HEK293 (cell line): Measurements from ENCODE around the gene TNFRSF6B.

ENCODE experiments used
- CTCF ChIA-PET: fragments of 350-600 bp; formaldehyde crosslinking; extraction: SDS; loops from one replicate; lab custom pipeline; 2021; ENCODE audit warnings: antibody characterized with exemption; lab: Yijun Ruan, JAX
- POLR2A ChIA-PET: fragments of 300-600 bp; formaldehyde crosslinking; extraction: SDS; loops from one replicate; lab custom pipeline; 2020; ENCODE audit warnings: antibody characterized with exemption, inconsistent platforms; lab: Yijun Ruan, JAX
- H3K27ac ChIP-seq: fragments of 200-500 bp; sonication (Bioruptor generic); 2 replicates; pipeline ENCODE4 v1.5.1; 2014; ENCODE audit warnings: low read depth, low read length, control low read depth, inconsistent platforms; ENCODE audit errors: extremely low read depth
- H3K36me3 ChIP-seq, 2 experiments: fragments of 200-500 bp in 1 of 2; sonication (Bioruptor generic) in 1 of 2; 1 replicate in 1 of 2; 2 replicates in 1 of 2; pipeline ENCODE4 v1.5.1; 2014 to 2017; ENCODE audit warnings: inconsistent platforms in 2 of 2, low read length in 2 of 2; ENCODE audit not compliant: control insufficient read depth in 2 of 2, insufficient read depth in 1 of 2
- H3K4me1 ChIP-seq: fragments of 200-500 bp; sonication (Bioruptor generic); 2 replicates; pipeline ENCODE4 v1.5.1; 2014; ENCODE audit warnings: mild to moderate bottlenecking, low read length, inconsistent platforms; ENCODE audit not compliant: control insufficient read depth, insufficient read depth
- H3K4me3 ChIP-seq: 2 replicates; pipeline ENCODE4 v1.5.1; 2011; ENCODE audit warnings: low read depth, mild to moderate bottlenecking, control low read depth, low read length, moderate library complexity
- H3K9me3 ChIP-seq: fragments of 200-500 bp; sonication (Bioruptor generic); 2 replicates; pipeline ENCODE4 v1.5.1; 2014; ENCODE audit warnings: low read depth, low read length, inconsistent platforms; ENCODE audit not compliant: control insufficient read depth, insufficient read depth
- GLI2 ChIP-seq: fragments of 450-650 bp; formaldehyde crosslinking; IDR thresholded peaks from 2 replicates; pipeline ENCODE4; 2017; ENCODE audit warnings: missing biosample characterization, missing genetic modification characterization, low read depth, borderline replicate concordance
- GLIS2 ChIP-seq: fragments of 450-650 bp; formaldehyde crosslinking; IDR thresholded peaks from 2 replicates; pipeline ENCODE4 v1.5.1; 2016; ENCODE audit warnings: missing biosample characterization, missing genetic modification characterization
- MZF1 ChIP-seq: fragments of 450-650 bp; formaldehyde crosslinking; IDR thresholded peaks from 2 replicates; pipeline ENCODE4 v1.5.1; 2017; ENCODE audit warnings: missing biosample characterization, missing genetic modification characterization, borderline replicate concordance
- REPIN1 ChIP-seq: fragments of 450-650 bp; formaldehyde crosslinking; IDR thresholded peaks from 2 replicates; pipeline ENCODE4 v1.5.1; 2017; ENCODE audit warnings: missing biosample characterization, missing genetic modification characterization, low read depth
- SALL2 ChIP-seq: fragments of 450-650 bp; formaldehyde crosslinking; IDR thresholded peaks from 2 replicates; pipeline ENCODE4 v1.5.0; 2017; ENCODE audit warnings: missing biosample characterization, mild to moderate bottlenecking, missing genetic modification characterization, borderline replicate concordance
- SETDB1 ChIP-seq: IDR thresholded peaks from one replicate; pipeline ENCODE4 v1.6.1; 2017; ENCODE audit warnings: mild to moderate bottlenecking, low read length, moderate library complexity, mixed read lengths; ENCODE audit not compliant: insufficient read length
- YY1 ChIP-seq: fragments of 450-650 bp; formaldehyde crosslinking; IDR thresholded peaks from 2 replicates; pipeline ENCODE4 v1.5.1; 2018; ENCODE audit warnings: missing biosample characterization, missing genetic modification characterization
- ZBTB7A ChIP-seq: fragments of 450-650 bp; formaldehyde crosslinking; IDR thresholded peaks from 2 replicates; pipeline ENCODE4 v1.5.1; 2016; ENCODE audit warnings: low read depth, missing biosample characterization, missing genetic modification characterization
- ZFP41 ChIP-seq: fragments of 450-650 bp; formaldehyde crosslinking; IDR thresholded peaks from 2 replicates; pipeline ENCODE4 v1.5.1; 2016; ENCODE audit warnings: missing biosample characterization, missing genetic modification characterization, borderline replicate concordance
- ZNF157 ChIP-seq: fragments of 450-650 bp; formaldehyde crosslinking; IDR thresholded peaks from 2 replicates; pipeline ENCODE4 v1.5.1; 2016; ENCODE audit warnings: missing biosample characterization, missing genetic modification characterization
- ZNF239 ChIP-seq: fragments of 450-650 bp; formaldehyde crosslinking; IDR thresholded peaks from 2 replicates; pipeline ENCODE4 v1.5.1; 2016; ENCODE audit warnings: missing biosample characterization, missing genetic modification characterization
- ZNF354C ChIP-seq: fragments of 450-650 bp; formaldehyde crosslinking; IDR thresholded peaks from 2 replicates; pipeline ENCODE4 v1.5.1; 2016; ENCODE audit warnings: missing biosample characterization, missing genetic modification characterization, low read depth, borderline replicate concordance
- ZNF530 ChIP-seq: fragments of 450-650 bp; formaldehyde crosslinking; IDR thresholded peaks from 2 replicates; pipeline ENCODE4 v1.5.1; 2016; ENCODE audit warnings: low read depth, missing biosample characterization, missing genetic modification characterization
- ZNF549 ChIP-seq: fragments of 450-650 bp; IDR thresholded peaks from 2 replicates; pipeline ENCODE4 v1.5.1; 2018; ENCODE audit warnings: missing biosample characterization, missing genetic modification characterization, mild to moderate bottlenecking, inconsistent platforms, moderate library complexity
- ZNF610 ChIP-seq: fragments of 450-650 bp; formaldehyde crosslinking; IDR thresholded peaks from 2 replicates; pipeline ENCODE4 v1.5.1; 2016; ENCODE audit warnings: missing biosample characterization, missing genetic modification characterization, borderline replicate concordance
- ZNF701 ChIP-seq: fragments of 450-650 bp; formaldehyde crosslinking; IDR thresholded peaks from 2 replicates; pipeline ENCODE4 v1.5.1; 2016; ENCODE audit warnings: missing biosample characterization, missing genetic modification characterization
- ZNF777 ChIP-seq: fragments of 450-650 bp; formaldehyde crosslinking; IDR thresholded peaks from 2 replicates; pipeline ENCODE4 v1.5.1; 2017; ENCODE audit warnings: missing biosample characterization, missing genetic modification characterization, borderline replicate concordance
- ZNF792 ChIP-seq: fragments of 450-650 bp; formaldehyde crosslinking; IDR thresholded peaks from 2 replicates; pipeline ENCODE4 v1.5.1; 2016; ENCODE audit warnings: missing biosample characterization, missing genetic modification characterization
- ZXDB ChIP-seq: fragments of 450-650 bp; formaldehyde crosslinking; IDR thresholded peaks from 2 replicates; pipeline ENCODE4 v1.5.1; 2016; ENCODE audit warnings: missing biosample characterization, missing genetic modification characterization
- TF ChIP-seq, protein P1 (sequence below): fragments of 450-650 bp; formaldehyde crosslinking; IDR thresholded peaks from 2 replicates; pipeline ENCODE4 v1.5.1; 2016; ENCODE audit warnings: missing biosample characterization, missing genetic modification characterization
- TF ChIP-seq, protein P2 (sequence below): fragments of 450-650 bp; formaldehyde crosslinking; IDR thresholded peaks from 2 replicates; pipeline ENCODE4 v1.5.1; 2017; ENCODE audit warnings: missing biosample characterization, missing genetic modification characterization
- TF ChIP-seq, protein P3 (sequence below): fragments of 450-650 bp; formaldehyde crosslinking; IDR thresholded peaks from 2 replicates; pipeline ENCODE4 v1.5.1; 2017; ENCODE audit warnings: missing biosample characterization, missing genetic modification characterization

The TNFRSF6B gene

DNA sequence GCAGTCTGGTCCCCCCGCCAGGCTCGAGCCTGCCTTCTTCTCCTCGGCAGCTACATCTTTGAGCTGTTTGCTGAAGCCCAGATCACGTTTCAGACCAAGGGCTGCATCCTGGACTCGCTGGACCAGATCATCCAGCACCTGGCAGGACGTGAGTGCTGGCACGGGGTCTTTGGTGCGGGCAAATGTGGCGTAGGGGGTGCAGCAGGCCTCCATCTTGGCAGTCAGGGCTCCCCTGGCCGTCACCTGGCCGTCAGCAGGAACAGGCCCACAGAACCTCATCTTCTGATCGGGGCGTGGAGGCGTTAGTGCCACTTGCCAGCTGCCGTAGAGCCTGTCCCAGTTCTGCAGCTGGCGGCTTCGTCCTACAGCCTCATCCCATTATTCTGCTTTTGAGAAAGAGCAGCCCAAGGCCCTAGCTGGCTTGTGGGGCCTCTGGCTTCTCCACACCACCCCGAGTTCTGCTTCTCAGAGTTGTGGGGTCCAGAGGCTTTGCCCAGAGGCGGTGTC lies 16.6 kb upstream of the TNFRSF6B start:
- Histone ChIP-seq H3K36me3 (peaks cover 2 to 38% of the 10 kb centered on the region in 2 experiments; a peak in 2 of 3 replicates), H3K4me1 (no peaks in the 10 kb centered on the region), H3K9me3 (no peaks in the 10 kb centered on the region), H3K4me3 (no peak overlapping the region), H3K27ac (no peak overlapping the region)
- CTCF ChIA-PET: no interaction called here
- TF ChIP-seq SETDB1 (no peak), GLI2 (tag by site-specific recombination) (no peak), ZNF354C (tag by site-specific recombination) (no peak), ZXDB (no peak), ZNF792 (tag by site-specific recombination) (no peak), SALL2 (tag by site-specific recombination) (no peak), ZBTB7A (tag by site-specific recombination) (no peak), ZFP41 (tag by site-specific recombination) (no peak), REPIN1 (tag by site-specific recombination) (no peak), YY1 (no peak), ZNF777 (tag by site-specific recombination) (no peak), ZNF239 (tag by site-specific recombination) (no peak)
- TF ChIP-seq, protein P1, sequence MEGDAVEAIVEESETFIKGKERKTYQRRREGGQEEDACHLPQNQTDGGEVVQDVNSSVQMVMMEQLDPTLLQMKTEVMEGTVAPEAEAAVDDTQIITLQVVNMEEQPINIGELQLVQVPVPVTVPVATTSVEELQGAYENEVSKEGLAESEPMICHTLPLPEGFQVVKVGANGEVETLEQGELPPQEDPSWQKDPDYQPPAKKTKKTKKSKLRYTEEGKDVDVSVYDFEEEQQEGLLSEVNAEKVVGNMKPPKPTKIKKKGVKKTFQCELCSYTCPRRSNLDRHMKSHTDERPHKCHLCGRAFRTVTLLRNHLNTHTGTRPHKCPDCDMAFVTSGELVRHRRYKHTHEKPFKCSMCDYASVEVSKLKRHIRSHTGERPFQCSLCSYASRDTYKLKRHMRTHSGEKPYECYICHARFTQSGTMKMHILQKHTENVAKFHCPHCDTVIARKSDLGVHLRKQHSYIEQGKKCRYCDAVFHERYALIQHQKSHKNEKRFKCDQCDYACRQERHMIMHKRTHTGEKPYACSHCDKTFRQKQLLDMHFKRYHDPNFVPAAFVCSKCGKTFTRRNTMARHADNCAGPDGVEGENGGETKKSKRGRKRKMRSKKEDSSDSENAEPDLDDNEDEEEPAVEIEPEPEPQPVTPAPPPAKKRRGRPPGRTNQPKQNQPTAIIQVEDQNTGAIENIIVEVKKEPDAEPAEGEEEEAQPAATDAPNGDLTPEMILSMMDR (tag by site-specific recombination): no peak
- POLR2A ChIA-PET: no interaction called here

DNA sequence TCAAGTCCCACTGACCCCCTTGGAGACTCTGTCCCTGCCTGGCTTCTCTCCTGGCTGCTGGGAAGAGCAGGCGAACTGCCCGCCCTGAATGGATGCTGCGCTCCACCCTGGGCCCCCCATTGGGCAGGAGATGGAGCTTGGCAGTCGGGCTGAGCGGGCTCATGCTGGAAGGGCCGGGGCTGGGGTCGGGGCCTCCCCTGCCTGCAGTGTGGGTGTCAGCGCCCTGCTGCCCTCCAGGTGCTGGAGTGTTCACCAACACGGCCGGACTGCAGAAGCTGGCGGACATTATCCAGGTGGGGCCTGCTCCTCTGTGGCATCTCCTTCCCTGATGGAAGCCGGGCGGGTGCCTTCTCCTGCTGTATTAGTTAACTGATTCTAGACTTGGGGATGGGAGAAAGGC lies 16.0 kb upstream of the TNFRSF6B start:
- POLR2A ChIA-PET: interaction anchor here (3.1 kb wide), 1 partner anchor 22 kb away, joined by 14 read pairs; the partner anchor contains the start of gene RTEL1
- Histone ChIP-seq H3K9me3 (no peaks in the 10 kb centered on the region), H3K4me3 (no peak overlapping the region), H3K27ac (no peak overlapping the region), H3K4me1 (no peaks in the 10 kb centered on the region)
- no peak for TF ChIP-seq ZNF701 (tag by site-specific recombination)
- TF ChIP-seq GLIS2 (tag by site-specific recombination): no peak
- TF ChIP-seq ZNF530 (tag by site-specific recombination): no peak
- TF ChIP-seq ZNF610: no peak
- no peak for TF ChIP-seq ZNF157 (tag by site-specific recombination)
- no peak for TF ChIP-seq MZF1 (tag by site-specific recombination)
- TF ChIP-seq, protein P2, sequence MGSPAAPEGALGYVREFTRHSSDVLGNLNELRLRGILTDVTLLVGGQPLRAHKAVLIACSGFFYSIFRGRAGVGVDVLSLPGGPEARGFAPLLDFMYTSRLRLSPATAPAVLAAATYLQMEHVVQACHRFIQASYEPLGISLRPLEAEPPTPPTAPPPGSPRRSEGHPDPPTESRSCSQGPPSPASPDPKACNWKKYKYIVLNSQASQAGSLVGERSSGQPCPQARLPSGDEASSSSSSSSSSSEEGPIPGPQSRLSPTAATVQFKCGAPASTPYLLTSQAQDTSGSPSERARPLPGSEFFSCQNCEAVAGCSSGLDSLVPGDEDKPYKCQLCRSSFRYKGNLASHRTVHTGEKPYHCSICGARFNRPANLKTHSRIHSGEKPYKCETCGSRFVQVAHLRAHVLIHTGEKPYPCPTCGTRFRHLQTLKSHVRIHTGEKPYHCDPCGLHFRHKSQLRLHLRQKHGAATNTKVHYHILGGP (tag by site-specific recombination): no peak
- TF ChIP-seq ZNF549: no peak
- TF ChIP-seq, protein P3, sequence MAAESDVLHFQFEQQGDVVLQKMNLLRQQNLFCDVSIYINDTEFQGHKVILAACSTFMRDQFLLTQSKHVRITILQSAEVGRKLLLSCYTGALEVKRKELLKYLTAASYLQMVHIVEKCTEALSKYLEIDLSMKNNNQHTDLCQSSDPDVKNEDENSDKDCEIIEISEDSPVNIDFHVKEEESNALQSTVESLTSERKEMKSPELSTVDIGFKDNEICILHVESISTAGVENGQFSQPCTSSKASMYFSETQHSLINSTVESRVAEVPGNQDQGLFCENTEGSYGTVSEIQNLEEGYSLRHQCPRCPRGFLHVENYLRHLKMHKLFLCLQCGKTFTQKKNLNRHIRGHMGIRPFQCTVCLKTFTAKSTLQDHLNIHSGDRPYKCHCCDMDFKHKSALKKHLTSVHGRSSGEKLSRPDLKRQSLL (tag by site-specific recombination): no peak
- TF ChIP-seq, all 188 proteins: peak for 0
- H3K36me3 ChIP-seq: peaks cover 0 to 36% of the 10 kb centered on the region in 2 experiments; a peak in 2 of 3 replicates
- CTCF ChIA-PET: no interaction called here
